GM18951 (cell line): ENCODE data around the gene TCN2.
"Not testable (repeated sequence)": the region's sequence is repeated elsewhere in the genome, so short reads cannot be mapped to it uniquely, and the experiment has no call there.

Experiments used
- POLR2A ChIP-seq: IDR thresholded peaks from 4 replicates; pipeline ENCODE4 v1.6.1; 2011; ENCODE audit warnings: mild to moderate bottlenecking; ENCODE audit not compliant: insufficient read length, insufficient read depth; ENCODE audit errors: extremely low read depth
- in situ Hi-C: fragments of 300-500 bp; cut with MboI; formaldehyde crosslinking; loops from one replicate; pipeline ENCODE4 v1.12.0; 2022; ENCODE audit warnings: low sequenced_read_pairs, mixed read lengths, inconsistent platforms; ENCODE audit not compliant: unreplicated experiment

TCN2 gene

GRCh38 chr22:30673136-30673535 is 66.2 kb downstream of the TCN2 start:
- no peak for TF ChIP-seq POLR2A
- in situ Hi-C loops: no loop called here

DNA sequence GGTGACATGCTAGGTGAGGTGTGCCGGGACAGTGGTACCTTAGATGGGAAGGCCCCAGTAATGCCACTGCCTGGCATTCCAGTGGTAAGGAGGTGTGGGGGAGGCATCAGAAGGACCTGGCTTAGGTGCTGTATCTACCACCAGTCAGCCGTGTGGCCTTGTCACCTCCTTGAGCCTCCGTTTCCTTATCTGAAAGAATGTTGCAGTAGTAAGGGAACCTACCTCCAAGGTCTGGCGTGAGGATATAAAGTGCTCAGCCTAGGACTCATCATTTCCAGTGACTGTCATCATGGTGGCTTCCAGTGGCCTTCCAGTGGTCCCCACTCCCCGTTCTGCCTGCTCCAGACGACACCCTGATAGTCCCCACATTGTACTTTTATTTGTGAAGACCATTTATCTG is 67.5 kb downstream of the TCN2 start:
- TF ChIP-seq POLR2A: no peak
- in situ Hi-C loops: no loop called here

GRCh38 chr22:30675436-30675835 is 68.5 kb downstream of the TCN2 start:
- no peak for TF ChIP-seq POLR2A
- in situ Hi-C loops: no loop called here

DNA sequence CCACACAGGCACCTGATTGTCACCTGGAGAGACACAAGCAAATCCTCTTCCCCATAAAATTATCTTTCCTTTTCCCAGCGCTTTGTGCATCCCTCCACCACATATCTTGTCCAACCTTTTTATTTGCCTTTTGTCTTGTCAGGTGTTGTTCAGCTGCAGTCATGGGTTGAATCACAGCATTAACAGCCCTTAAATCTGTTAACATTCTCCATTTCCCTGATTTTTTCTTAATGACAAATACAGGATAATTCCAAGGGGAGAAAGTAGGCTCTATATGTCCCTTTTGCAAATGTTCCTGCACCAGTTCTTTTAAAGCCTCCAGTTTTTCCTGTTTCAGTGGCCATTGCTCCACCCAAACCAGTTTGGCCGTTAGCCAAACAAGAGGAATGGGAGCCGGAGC is 69.6 kb downstream of the TCN2 start:
- in situ Hi-C loops: not testable (repeated sequence)
